HG03469 (cell line): Measurements from ENCODE around the gene ADARB1.

ENCODE experiments used
- ATAC-seq: cut with Tn5 transposase; IDR thresholded peaks from one replicate; pipeline ENCODE4 v1.9.1; 2021; ENCODE audit warnings: mild to moderate bottlenecking, moderate library complexity, moderate number of reproducible peaks; ENCODE audit not compliant: unreplicated experiment

The ADARB1 gene

DNA sequence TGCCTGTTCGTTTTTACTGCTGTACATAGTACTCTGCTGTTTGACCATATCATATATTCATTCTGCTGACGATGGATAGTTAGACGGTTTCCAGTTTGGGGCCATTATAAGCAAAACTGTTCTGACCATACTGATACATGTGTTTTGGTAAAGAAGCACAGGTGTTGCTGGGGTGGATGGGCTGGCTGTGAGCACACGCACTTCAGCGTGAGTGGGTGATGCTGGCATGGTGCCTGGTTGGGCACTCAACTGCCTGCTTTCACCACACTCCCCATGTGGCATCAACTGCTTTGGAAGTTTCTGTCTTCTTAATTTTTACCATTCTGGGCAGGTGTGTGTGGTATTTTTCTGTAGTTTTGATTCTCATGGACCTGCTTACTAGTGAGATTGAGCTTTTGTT, 37.3 kb downstream of the ADARB1 start:
- no peak for ATAC-seq

GRCh38 chr21:45112371-45112770, 38.0 kb downstream of the ADARB1 start:
- ATAC-seq = no peak

DNA sequence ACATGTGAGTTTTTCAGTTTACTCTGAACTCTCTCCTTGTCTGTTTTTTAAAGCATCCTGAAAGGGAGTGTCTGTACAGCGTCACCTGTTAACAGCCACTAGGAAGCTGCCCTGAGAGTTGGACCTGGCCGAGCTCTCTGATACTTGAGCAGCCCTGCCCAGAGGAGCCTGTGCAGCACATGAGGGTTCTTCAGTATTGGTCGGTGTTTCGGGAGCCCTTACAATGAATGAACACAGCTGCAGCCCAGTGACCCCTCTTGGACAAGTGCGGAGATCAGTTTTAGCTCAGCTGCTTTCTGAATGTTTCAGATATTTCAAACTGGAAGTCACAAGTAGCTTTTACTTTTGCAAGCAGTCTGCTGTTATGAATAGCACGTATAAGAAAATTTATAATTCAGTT, 39.2 kb downstream of the ADARB1 start:
- no peak for ATAC-seq

- ATAC-seq = no peak
Measured at GRCh38 chr21:45114072-45114471, 39.7 kb downstream of the ADARB1 start.

- no peak for ATAC-seq
Measured at GRCh38 chr21:45114475-45114874, 40.1 kb downstream of the ADARB1 start.

DNA sequence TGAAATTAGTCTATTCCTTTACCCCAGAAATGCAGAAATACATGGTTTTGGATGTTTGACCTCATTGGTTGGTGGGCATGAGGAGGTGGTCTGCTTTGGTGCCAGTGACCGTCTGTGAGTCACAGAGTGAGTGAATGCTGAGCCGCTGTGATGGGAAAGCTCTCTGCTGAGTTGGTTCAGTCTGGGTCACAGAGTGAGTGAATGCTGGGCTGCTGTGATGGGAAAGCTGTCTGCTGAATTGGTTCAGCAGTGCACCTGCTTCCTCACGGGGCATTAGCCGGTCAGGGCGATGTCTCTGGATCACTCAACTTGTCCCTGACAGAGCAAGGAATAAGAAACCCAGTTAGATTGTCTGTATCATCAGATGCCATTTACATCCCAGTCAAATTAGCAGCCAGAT, 40.8 kb downstream of the ADARB1 start:
- no peak for ATAC-seq

- ATAC-seq = no peak
Measured at GRCh38 chr21:45116066-45116465, 41.7 kb downstream of the ADARB1 start.

DNA sequence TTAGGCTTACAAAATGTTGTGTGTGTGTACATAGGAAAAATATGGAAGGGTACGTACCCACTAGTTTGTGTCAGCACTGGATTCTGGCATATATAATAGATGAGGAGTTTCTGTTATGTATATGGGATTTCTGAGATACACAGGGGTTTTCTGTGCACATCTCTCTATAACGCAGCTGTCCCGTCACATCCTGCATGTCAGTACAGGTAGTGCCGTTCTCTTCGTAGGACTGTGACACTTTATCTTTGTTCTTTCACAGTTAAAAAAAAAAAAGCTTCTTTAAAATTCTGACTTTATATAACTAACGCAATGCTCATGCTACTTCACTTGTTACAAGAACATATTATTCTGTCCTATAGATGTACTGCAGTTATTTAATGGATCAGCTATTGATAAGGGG, 42.9 kb downstream of the ADARB1 start:
- no peak for ATAC-seq

DNA sequence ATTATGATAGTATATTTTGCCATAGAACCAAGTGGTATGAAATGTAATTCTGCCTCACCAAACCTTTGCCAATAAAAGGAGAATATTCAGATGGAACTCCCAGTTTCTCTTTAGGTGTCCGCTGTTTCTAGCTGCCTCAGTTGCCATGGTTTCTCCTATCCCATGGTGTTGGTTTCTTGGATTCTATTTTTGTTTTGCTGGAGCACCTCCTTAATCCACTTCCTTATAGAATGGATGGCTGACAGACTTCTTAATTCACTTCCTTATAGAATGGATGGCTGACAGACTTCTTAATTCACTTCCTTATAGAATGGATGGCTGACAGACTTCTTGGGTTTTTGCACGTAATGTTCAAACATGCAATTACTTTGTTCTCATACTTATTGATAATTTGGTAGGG, 43.7 kb downstream of the ADARB1 start:
- no peak for ATAC-seq

GRCh38 chr21:45119812-45120211, 45.4 kb downstream of the ADARB1 start:
- no peak for ATAC-seq

DNA sequence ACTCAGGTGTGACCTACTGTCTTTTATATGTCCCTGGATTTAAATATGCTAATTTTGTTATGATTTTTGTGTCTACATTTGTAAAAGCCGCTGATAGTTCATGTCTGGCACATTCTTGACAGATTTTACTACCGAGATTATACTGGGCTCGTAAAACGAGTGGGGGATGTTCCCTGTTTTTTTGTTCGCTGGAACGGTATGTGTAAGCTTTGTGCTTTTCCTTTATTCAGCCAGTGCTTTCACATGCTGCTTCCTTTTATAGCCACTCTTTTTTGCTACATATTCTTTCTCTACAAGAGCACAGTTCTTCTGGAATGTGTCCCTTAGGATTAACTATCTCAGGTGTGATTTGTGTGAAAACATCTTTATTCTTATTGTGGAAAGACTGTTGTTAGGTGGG, 46.6 kb downstream of the ADARB1 start:
- ATAC-seq = no peak

DNA sequence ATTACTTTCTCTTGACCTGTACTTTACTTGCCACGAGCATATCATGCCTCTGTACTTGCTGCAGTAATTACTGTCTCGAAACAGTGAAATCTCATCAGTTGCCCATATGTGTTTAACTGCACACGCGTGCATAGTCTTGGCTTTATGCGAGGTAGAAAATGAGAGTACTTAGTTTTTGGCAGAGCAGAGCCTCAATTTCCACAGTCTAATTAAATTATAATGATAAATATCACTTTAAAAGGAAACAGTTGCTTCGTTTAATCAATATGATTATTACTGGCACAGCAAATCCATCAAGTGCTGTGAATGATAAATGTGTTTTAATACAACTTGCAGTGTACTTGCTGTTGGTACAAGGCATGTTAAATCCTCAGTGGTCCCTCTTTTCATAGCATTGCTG, 47.6 kb downstream of the ADARB1 start:
- no peak for ATAC-seq

GRCh38 chr21:45122432-45123132, 48.2 kb downstream of the ADARB1 start:
- no peak for ATAC-seq

GRCh38 chr21:45123440-45123839, 49.1 kb downstream of the ADARB1 start:
- no peak for ATAC-seq

GRCh38 chr21:45124596-45124995, 50.2 kb downstream of the ADARB1 start:
- no peak for ATAC-seq

- no peak for ATAC-seq
Measured at GRCh38 chr21:45125357-45125756, 51.0 kb downstream of the ADARB1 start.

GRCh38 chr21:45126204-45126626, 51.8 kb downstream of the ADARB1 start:
- ATAC-seq = no peak

GRCh38 chr21:45126983-45127382, 52.6 kb downstream of the ADARB1 start:
- no peak for ATAC-seq

- no peak for ATAC-seq
Measured at GRCh38 chr21:45127937-45128336, 53.6 kb downstream of the ADARB1 start.

GRCh38 chr21:45128613-45129188, 54.3 kb downstream of the ADARB1 start:
- no peak for ATAC-seq

DNA sequence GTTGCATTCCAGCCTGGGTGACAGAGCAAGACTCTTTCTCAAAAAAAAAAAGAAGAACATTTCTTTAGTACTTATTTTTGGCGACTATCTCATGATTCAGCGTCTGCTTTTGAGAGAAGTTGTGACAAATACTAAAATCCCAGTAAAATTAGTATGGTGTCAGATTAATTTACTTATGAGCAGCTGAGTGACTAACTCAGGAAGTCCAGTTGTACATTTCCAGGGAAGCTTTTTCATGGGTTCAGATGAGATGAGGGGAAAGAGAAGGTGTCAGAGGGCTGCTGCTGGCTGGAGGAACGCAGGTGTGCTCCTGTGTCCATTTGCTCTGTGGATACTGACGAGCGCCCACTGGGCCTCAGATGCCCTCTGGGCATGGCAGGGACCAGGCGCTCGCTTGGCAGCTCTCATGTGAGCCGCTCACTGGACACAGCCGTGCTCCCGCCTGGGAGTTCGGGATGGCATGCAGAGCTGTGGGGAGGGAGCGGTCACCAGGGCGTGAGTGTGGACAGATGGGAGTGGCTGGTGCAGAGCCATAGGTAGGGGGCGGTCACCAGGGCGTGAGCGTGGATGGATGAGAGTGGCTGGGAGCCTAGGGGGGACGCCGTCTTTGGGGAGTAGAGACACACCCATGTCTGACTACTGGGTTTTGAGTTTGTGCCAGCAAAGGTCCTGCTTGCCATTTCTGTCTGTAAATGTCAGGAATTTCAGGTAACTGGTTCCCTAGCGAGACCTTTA, 55.0 kb downstream of the ADARB1 start:
- no peak for ATAC-seq

GRCh38 chr21:45130324-45130774, 56.0 kb downstream of the ADARB1 start:
- no peak for ATAC-seq
